B cell (primary cell): ENCODE results near the gene CS. TPM values are rescaled to one million over a fixed set of nuclear protein-coding genes. Genes with fewer than 3 reads are reported as not detected.

ENCODE experiments used
- ATAC-seq: fragments of 200-7000 bp; cut with Tn5 transposase; one replicate; pipeline ENCODE4 v1.10.0; 2021; ENCODE audit warnings: low read depth, mild to moderate bottlenecking, moderate number of reproducible peaks, moderate library complexity
- CTCF ChIA-PET: fragments of 350-600 bp; sonication (Branson Sonifier 250); formaldehyde crosslinking; loops from one replicate; lab custom pipeline; 2021; ENCODE audit warnings: antibody characterized with exemption, inconsistent platforms; lab: Charles Lee
- POLR2A ChIA-PET: fragments of 350-600 bp; sonication (Branson Sonifier 250); formaldehyde crosslinking; loops from one replicate; lab custom pipeline; 2021; ENCODE audit warnings: antibody characterized with exemption; lab: Charles Lee
- DNase-seq: peaks from one replicate; pipeline ENCODE4 v3.0.0; 2013
- H2AFZ ChIP-seq: 2 replicates; pipeline ENCODE4 v1.6.1; 2012; ENCODE audit warnings: mild to moderate bottlenecking, low read depth, low read length; ENCODE audit not compliant: insufficient read depth, poor library complexity, severe bottlenecking
- H3K27ac ChIP-seq, 2 donors: 1 replicate in 1 of 2; 2 replicates in 1 of 2; pipeline ENCODE4 v1.5.1; 2012 to 2013; ENCODE audit warnings: low read length in 2 of 2, mild to moderate bottlenecking in 2 of 2, moderate library complexity in 1 of 2
- H3K27me3 ChIP-seq, 4 experiments: fragments of 200-600 bp in 1 of 4; sonication (generic) in 1 of 4; replicated peaks in 1 of 4; 1 replicate in 2 of 4; 2 replicates in 2 of 4; pipeline versions ENCODE4 v1.6.1 to v1.7.0; 2013 to 2016; ENCODE audit warnings: low read length in 3 of 4, mild to moderate bottlenecking in 2 of 4, mixed read lengths in 1 of 4, moderate library complexity in 1 of 4; ENCODE audit not compliant: insufficient read depth in 4 of 4, control insufficient read depth in 3 of 4; ENCODE audit errors: control extremely low read depth in 1 of 4
- H3K36me3 ChIP-seq, 2 experiments: replicated peaks in 1 of 2; 1 replicate in 1 of 2; 2 replicates in 1 of 2; pipeline versions ENCODE4 v1.6.1 to v1.7.1; 2013; ENCODE audit warnings: low read length in 1 of 2; ENCODE audit not compliant: insufficient read depth in 2 of 2, control insufficient read depth in 1 of 2; ENCODE audit errors: control extremely low read depth in 1 of 2, extremely low read depth in 1 of 2
- H3K4me1 ChIP-seq, 2 donors: fragments of 200-600 bp in 1 of 2; sonication (generic) in 1 of 2; 1 replicate in 1 of 2; 2 replicates in 1 of 2; pipeline versions ENCODE4 v1.5.1 to v1.6.1; 2013 to 2017; ENCODE audit warnings: low read length in 2 of 2; ENCODE audit not compliant: control insufficient read depth in 2 of 2, insufficient read depth in 2 of 2
- H3K4me2 ChIP-seq: replicated peaks from 2 replicates; pipeline ENCODE3; 2012; ENCODE audit warnings: mild to moderate bottlenecking, low read depth, low read length; ENCODE audit not compliant: poor library complexity, severe bottlenecking
- H3K4me3 ChIP-seq, 5 experiments: fragments of 200-600 bp in 1 of 5; sonication (generic) in 1 of 5; 1 replicate in 3 of 5; 2 replicates in 2 of 5; pipeline versions ENCODE4 v1.5.1 to v1.7.0; 2011 to 2016; ENCODE audit warnings: low read length in 4 of 5, mild to moderate bottlenecking in 4 of 5, low read depth in 2 of 5, control low read depth in 1 of 5, moderate library complexity in 1 of 5; ENCODE audit not compliant: insufficient read depth in 1 of 5; ENCODE audit errors: control extremely low read depth in 1 of 5, extremely low read depth in 1 of 5
- H3K79me2 ChIP-seq: fragments of 200-600 bp; sonication (generic); one replicate; pipeline ENCODE4 v1.6.0; 2016; ENCODE audit warnings: low read length; ENCODE audit not compliant: control insufficient read depth, insufficient read depth
- H3K9ac ChIP-seq: fragments of 200-600 bp; sonication (generic); 2 replicates; pipeline ENCODE4 v1.6.1; 2017; ENCODE audit warnings: mild to moderate bottlenecking, low read length, moderate library complexity
- H3K9me3 ChIP-seq, 3 donors: one replicate each; pipeline versions ENCODE4 v1.6.1 to v1.7.1; 2013; ENCODE audit warnings: low read length in 2 of 3; ENCODE audit not compliant: control insufficient read depth in 2 of 3, insufficient read depth in 1 of 3; ENCODE audit errors: control extremely low read depth in 1 of 3
- H4K20me1 ChIP-seq: 2 replicates; pipeline ENCODE4 v1.6.0; 2012; ENCODE audit warnings: mild to moderate bottlenecking, low read length; ENCODE audit not compliant: insufficient read depth, control insufficient read depth, poor library complexity, severe bottlenecking
- H3K27ac Mint-ChIP-seq: one replicate; pipeline ENCODE4 v1.8.0; 2021; ENCODE audit warnings: mixed read lengths
- H3K27me3 Mint-ChIP-seq: one replicate; pipeline ENCODE4 v1.8.0; 2021; ENCODE audit warnings: mixed read lengths
- H3K4me1 Mint-ChIP-seq: one replicate; pipeline ENCODE4 v1.8.0; 2021; ENCODE audit warnings: mixed read lengths
- H3K4me3 Mint-ChIP-seq: one replicate; pipeline ENCODE4 v1.8.0; 2021; ENCODE audit warnings: mixed read lengths
- H3K9me3 Mint-ChIP-seq: one replicate; pipeline ENCODE4 v1.8.0; 2022; ENCODE audit warnings: mixed read lengths; ENCODE audit not compliant: insufficient read depth
- CTCF ChIP-seq: fragments of 200-600 bp; IDR thresholded peaks from one replicate; pipeline ENCODE4 v1.8.0; 2022; ENCODE audit warnings: antibody characterized with exemption, mild to moderate bottlenecking
- EZH2 ChIP-seq: IDR thresholded peaks from 2 replicates; pipeline ENCODE4 v1.6.1; 2012; ENCODE audit warnings: borderline replicate concordance, low read depth, mild to moderate bottlenecking, moderate library complexity, low read length; ENCODE audit not compliant: insufficient read depth, poor library complexity, severe bottlenecking
- WGBS: methylation state at CpG from one replicate; pipeline ENCODE4 v1.1.5; 2013; ENCODE audit warnings: missing lambda C conversion rate; ENCODE audit not compliant: insufficient coverage; 5-methylcytosine and 5-hydroxymethylcytosine counted together
- intact Hi-C: fragments of 100-400 bp; cut with micrococcal nuclease; formaldehyde crosslinking; loops from one replicate; pipeline ENCODE4 v1.10.0; 2022
- polyA plus RNA-seq: library from polyadenylated mRNA; depleted of rRNA; stranded (reverse); fragments of >200 nt; gene quantifications from 2 replicates; pipeline ENCODE4 v1.2.3, GENCODE V29; 2012
- total RNA-seq, 2 donors: library from RNA; stranded (reverse); fragments of 120-200 nt in 1 of 2; gene quantifications; 1 replicate in 1 of 2; 2 replicates in 1 of 2; pipeline versions ENCODE4 v1.2.3 to v1.2.4, GENCODE V29; 2013 to 2022

The CS gene
- total and polyA plus RNA-seq, 2 donors (not counting 1 experiment from before 2014, with no cell fraction given), result 114 to 154 TPM

DNA sequence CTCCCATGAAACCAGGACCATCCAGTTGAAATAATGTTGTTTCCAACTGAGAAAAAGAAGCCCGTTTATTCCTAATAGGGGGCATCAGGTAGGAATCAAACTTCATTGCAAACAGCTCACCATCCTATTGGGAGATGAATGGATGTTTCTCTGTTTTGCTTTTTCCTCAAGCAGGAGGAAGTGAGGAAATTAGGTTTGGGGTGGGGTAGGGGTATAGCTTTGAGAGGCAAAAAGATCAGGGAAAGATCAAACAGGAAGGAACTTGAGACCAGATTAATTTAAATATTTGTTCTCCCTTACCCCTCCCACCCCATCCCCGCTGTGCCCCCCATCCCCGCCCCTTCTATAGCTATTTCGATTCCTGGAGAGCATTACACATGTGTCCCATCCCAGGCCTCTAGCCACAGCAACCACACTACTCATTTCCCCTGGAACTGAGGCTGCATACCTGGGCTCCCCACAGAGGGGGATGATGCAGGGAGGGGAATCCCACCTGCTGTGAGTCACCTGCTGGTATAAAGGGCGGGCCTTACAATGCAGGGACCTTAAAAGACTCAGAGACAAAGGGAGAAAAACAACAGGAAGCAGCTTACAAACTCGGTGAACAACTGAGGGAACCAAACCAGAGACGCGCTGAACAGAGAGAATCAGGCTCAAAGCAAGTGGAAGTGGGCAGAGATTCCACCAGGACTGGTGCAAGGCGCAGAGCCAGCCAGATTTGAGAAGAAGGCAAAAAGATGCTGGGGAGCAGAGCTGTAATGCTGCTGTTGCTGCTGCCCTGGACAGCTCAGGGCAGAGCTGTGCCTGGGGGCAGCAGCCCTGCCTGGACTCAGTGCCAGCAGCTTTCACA lies 38.4 kb upstream of the CS start, which contains the start of gene IL23A:
Gene IL23A (plus strand): TSS at position 577 of the 850 bp plus-strand sequence. CDS start 161 bp downstream, at position 738.
- peak within 1 kb of the TSS; percentile 99 for H3K27ac Mint-ChIP-seq
- H3K4me3 Mint-ChIP-seq, result peak within 1 kb of the TSS; percentile 95
- Histone ChIP-seq H3K9me3 (no peaks in the 10 kb centered on the region), H3K4me3 (peak within 1 kb of the TSS; percentile 26 to 59 (median 48)), H3K4me2 (peak within 1 kb of the TSS; percentile 81), H3K27ac (peak within 1 kb of the TSS; percentile 86 to 88), H3K9ac (peak within 1 kb of the TSS; percentile 68), H3K79me2 (peaks cover 11% of the 10 kb centered on the region), H2AFZ (peak within 1 kb of the TSS; percentile 52), H3K27me3 (no peaks in the 10 kb centered on the region), H3K36me3 (peaks cover 0 to 22% of the 10 kb centered on the region in 2 experiments), H3K4me1 (peaks cover 35 to 44% of the 10 kb centered on the region in 2 donors), H4K20me1 (no peaks in the 10 kb centered on the region)
- intact Hi-C loops, result loop anchor here (1.0 to 2.0 kb wide), 3 partner anchors 22 to 126 kb away; partner anchors contain the start of gene STAT2
- WGBS, result 28% methylated on average over 5 of the region's 9 CpGs
- peaks cover 48% of the 10 kb centered on the region for H3K4me1 Mint-ChIP-seq
- ChIA-PET CTCF (interaction anchor here (0.5 to 7.6 kb wide), 9 partner anchors 19 to 126 kb away, joined by 3 to 45 read pairs (median 6); partner anchors contain the start of genes CNPY2, STAT2 and TIMELESS), POLR2A (interaction anchor here (0.6 to 2.5 kb wide), 13 partner anchors 16 to 309 kb away, joined by 3 to 22 read pairs (median 5); partner anchors contain the start of genes CNPY2, CS, MYL6B and RNF41)
- peak; percentile 55 for ATAC-seq
- no peaks in the 10 kb centered on the region for H3K9me3 Mint-ChIP-seq
- peak; percentile 87 for DNase-seq
- TF ChIP-seq CTCF, result no peak
- TF ChIP-seq EZH2, result no peak
- H3K27me3 Mint-ChIP-seq, result no peaks in the 10 kb centered on the region
